Stimulated activated CD4-positive, alpha-beta T cell treated with anti-CD3 and anti-CD28 coated beads, Interleukin-4, amount 100 ng/mL, for 48 hours (primary cell): ENCODE results near the gene TP53I11.

ENCODE experiments used
- DNase-seq, 2 donors: peaks; one replicate each; pipeline ENCODE4 v3.0.0-alpha.2; 2020; ENCODE audit warnings: low read depth in 2 of 2

The TP53I11 gene

GRCh38 chr11:44940835-44941234 is 9.8 kb downstream of the TP53I11 start:
- no peak for DNase-seq

- DNase-seq, result no peak
These were observed 10.3 kb downstream of the TP53I11 start for GRCh38 chr11:44940404-44940803.

DNA sequence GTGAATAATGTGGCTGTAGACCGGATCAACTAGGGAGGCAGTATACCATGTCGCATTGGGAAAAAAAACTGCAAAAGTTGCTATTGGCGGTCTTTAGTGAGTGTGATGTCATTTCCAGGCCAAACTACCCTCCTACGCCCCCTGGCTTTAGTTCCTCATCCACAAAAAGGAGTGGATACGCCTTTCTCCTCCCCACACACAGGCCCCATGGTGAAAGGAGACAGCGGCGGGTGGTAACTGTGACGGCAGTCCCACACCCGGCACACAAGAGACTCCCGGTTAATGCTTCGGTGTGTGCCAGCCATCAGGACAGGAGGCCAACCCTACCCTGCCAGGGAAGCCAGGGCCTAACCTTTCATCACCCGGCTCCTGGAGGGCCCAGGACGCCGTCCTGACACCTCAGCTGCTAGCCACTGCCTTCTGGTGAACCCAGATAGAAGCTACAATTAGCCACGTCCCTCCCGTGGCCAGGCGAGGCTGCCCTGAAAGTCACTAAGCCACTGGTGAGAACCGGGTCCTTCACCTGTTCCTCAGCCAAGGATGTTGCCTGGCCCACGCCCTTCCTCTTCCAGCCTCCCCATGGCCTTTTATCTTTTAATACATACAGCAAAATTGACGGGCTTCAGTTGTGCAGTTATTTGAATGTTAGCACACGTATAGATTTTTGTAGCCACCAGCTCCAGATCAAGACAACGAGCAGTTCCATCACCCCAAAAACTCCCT is 10.8 kb downstream of the TP53I11 start:
- no peak for DNase-seq

DNA sequence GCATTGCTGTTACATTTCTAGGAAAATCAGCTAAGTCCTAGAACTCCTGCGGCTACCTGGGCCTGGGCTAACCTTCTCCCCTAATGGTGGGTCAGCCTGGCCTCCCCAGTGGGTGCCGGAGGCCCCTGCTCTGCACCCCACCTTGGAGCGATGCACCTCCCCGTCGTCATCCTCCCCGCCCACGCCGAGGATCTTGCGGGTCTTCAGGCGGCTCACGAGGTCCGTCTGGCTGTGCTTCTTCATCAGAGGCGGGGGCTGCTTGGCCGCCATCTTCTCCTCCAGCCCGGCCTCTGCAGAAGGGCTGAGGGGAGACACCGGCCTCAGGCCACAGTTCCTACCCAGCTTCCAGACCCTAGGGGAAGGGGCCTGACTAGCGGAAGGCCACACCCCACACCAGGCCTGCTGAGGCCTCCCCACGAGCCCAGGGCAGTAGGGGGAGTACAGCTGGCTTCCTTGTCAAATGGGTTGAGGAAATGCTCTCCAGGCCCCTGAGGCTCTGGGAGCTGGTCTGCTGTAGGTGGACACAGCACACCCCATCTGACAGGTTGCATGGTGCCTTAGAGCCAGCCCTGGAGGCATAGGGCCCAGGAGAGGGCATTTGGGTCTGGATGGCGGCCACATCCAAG is 12.5 kb downstream of the TP53I11 start:
- DNase-seq, result no peak

DNA sequence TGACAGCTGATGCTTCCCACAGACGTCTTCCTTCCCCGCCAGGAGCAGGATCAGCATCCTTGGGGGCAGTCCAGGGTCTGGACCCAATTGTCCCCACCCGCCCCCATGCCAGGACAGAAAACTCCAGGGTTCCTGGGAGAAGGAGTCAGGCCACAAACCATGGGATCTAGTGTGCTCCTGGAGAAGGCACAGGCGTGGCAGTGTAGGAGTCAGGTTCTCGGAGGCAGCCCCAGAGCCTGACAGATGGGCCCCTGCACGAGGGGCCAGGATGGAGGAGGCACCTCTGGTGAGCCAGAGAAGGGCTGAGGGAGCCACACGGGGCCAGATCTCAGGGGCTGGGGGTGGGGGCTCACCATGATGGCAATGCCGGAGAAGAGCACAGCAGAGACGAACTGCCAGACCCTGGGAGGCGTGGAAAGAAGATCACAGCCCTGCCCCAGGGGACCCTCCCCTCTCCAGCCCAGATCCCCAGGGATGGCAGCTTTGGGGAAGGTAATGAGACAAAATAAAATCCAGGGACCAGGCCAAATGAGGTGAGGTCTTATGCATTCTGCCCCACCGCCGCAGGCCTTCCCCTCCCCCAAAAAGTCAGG is 13.6 kb downstream of the TP53I11 start:
- no peak for DNase-seq

GRCh38 chr11:44936525-44936924 is 14.2 kb downstream of the TP53I11 start:
- peak; percentile 69 to 85 for DNase-seq

- no peak for DNase-seq
These were observed 15.9 kb downstream of the TP53I11 start for GRCh38 chr11:44934735-44935250.

DNA sequence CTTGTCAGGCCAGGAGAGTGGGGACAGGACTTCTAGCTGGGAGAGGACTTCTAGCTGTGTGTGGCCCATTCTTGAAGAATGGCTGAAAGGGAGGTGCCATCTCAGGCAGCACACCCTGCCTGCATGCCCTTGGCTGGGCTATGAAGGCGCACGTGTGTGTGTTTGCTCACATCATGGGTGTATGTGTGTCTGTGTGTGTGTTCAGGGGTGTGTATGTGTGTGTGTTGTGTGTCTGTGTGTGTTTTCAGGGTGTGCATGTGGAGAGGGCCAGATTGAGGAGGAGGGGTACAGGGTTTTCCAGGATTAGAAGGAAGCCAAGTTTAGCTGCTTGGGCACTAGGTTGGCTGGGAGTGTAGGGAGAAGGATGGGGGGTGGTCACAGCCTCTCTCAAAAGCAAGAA is 16.6 kb downstream of the TP53I11 start:
- no peak for DNase-seq

- no peak for DNase-seq
These were observed 19.2 kb downstream of the TP53I11 start for GRCh38 chr11:44931466-44931865.

DNA sequence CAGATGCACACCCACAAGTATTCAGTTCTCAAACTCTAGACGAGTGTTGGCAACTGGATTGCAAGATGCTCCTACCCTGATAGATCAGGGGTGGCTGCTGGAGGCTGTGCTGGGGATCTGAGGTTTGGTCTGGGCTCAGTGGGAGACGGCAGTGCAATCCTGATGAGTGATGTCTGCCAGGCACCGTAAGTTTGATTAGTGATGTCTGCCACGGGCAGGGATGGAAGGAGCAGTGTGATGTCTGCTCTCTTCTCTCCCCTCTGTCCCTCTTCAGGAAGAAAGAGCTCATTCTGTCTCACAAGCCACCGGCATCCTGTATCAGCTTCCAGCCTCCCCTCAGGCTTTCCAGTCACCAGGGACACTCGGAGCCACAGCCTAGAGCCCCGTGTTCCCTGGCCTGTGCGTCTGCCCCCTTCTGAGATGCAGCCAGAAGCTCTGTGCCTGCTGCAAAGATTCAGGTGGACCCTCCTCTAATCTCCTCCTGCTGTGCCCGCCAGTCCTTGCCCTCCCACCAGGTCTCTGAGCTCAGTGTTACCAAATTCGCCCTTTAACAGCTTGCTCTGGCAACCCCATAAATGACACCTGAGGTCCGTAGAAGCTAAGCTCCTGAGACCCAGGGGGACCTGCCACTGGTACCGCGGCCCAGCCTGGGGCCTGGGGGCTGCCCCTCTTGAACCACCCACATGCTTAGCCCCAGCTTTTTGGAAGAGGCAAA is 19.9 kb downstream of the TP53I11 start:
- DNase-seq, result no peak

- no peak for DNase-seq
These were observed 21.9 kb downstream of the TP53I11 start for GRCh38 chr11:44928816-44929215.

- DNase-seq, result no peak
These were observed 22.5 kb downstream of the TP53I11 start for GRCh38 chr11:44928144-44928543.

- peak; percentile 47 to 55 for DNase-seq
These were observed 23.5 kb downstream of the TP53I11 start for GRCh38 chr11:44927174-44927661.

GRCh38 chr11:44926036-44926435 is 24.6 kb downstream of the TP53I11 start:
- no peak for DNase-seq

DNA sequence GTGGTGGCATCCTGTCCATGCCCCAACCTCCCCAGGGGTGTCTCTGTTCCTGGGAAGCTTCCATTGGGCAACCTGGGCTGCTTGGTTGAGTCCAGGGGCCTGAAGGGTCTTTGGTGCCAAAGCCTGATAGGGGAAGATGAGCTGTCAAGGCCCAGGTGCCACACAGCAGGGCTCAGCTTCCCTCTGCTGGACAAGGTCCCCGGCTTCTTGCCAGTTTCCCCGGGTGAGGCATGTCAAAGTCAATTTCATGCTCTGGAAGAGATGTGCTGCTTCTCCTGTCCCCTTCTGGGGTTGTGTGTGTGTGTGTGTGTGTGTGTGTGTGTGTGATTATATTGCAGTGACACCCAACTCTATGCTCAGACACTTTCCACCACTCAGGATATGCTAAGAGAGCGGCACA is 26.9 kb downstream of the TP53I11 start:
- DNase-seq, result no peak

GRCh38 chr11:44923115-44923514 is 27.6 kb downstream of the TP53I11 start:
- DNase-seq, result no peak

DNA sequence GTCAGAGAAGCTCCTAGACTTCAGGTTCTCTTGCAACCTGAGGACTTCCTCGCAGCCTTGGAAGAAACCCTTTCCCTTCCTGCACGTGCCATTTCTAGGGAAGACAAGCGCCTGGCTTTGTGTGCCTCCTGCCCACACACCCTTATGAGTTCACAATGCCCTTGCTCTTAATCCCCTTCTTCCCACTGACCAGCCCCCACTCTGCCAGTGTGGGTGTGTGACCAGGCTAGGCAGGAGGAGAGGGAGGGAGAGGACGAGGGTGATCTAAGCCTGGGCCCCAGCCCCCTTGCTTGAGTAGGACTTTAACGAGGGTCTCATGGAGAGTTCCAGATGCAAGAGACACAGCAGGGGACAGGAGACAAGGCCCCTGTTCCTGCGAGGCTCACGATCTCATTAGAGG is 30.2 kb downstream of the TP53I11 start:
- DNase-seq, result no peak

DNA sequence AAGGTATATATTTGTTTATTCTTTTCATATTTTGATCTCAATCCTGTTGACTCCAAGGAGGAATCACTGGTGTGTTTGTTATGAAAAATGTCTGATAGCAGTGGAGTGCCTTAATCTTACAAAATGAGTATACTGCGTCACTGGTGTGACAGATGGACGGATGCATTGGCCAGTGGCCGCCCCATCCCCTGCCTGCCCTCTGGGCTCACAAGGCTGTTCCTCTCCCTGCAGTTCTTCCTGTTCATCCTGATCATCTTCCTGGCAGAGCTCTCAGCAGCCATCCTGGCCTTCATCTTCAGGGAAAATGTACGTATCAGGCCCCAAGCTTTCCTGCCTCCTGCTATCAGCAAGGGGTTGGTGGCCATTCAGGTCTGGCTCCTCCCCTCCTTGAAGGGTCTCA is 32.9 kb downstream of the TP53I11 start:
- DNase-seq, result no peak

DNA sequence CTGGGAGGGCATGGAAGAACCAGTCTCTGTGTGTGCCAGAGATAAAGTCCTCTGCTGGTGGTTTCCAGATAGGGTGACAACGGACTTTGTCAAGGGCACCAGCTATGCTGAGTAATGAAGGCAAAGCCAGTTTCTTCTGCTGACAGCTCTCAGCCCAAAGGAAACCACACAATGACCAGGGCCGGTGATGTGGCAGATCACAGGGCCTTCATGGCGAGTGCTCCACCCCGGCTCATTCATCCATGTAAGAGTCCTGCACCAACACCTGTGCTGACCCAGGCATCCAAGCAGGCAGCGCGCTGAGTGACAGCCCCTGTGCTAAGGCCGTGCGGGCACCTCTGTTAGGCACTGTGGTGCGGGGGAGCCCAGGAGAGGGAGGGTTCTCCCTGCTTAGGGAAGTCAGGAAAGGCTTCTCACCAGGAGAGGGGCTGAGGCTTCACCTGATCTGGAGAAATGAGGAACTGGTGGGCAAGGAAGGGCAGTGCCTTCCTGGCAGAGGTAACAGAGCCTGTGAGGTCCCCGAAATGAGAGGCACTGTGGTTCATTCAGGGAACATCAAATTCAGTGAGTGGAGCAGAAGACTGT is 33.8 kb downstream of the TP53I11 start:
- DNase-seq, result no peak

DNA sequence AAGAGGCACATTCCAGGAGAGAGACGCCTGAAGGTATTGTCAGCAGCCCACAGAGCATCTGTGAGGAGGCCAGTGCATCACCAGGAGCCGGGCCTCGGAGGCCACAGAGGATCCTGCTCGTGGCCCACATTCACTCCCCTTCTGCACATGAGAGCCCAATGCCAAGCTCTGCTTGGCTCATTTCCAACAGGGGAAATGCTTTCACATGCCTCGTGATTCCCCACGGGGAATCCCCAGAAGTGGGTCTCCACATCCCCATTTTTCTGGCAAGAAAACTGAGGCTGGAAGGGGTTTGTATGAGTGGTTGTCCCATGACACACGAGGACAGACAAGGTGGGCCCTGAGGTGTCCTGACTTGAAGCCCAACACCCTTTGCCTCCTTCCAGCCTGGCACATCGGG is 34.4 kb downstream of the TP53I11 start:
- DNase-seq, result no peak

GRCh38 chr11:44915621-44916020 is 35.1 kb downstream of the TP53I11 start:
- DNase-seq, result no peak

DNA sequence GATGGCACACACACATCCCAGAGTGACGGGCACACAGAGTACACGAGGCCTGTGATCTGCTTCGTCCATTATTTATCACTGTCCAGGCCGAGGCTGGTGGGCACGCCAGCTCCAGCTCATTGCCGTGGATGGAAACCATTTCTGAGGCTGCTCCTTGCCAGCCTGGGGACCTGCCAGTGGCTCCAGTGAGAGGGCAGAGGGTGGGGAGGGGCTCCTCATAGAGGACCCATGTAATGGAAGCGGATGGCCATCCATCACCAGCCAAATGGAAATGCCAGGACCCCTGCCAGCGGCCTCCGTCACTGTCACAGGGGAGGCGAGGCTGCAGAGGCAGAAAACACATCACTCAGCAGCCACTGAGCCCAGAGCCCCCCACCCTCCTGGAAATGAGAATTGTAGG is 35.7 kb downstream of the TP53I11 start:
- DNase-seq, result no peak
